B cell (primary cell): ENCODE data around the gene CDK2. TPM values are rescaled to one million over a fixed set of nuclear protein-coding genes. Genes with fewer than 3 reads are reported as not detected.
A peak's percentile ranks its signal among the peaks of the same experiment; 100 is the strongest.

Experiments used
- ATAC-seq: fragments of 200-7000 bp; cut with Tn5 transposase; one replicate; pipeline ENCODE4 v1.10.0; 2021; ENCODE audit warnings: low read depth, mild to moderate bottlenecking, moderate number of reproducible peaks, moderate library complexity
- CTCF ChIA-PET: fragments of 350-600 bp; sonication (Branson Sonifier 250); formaldehyde crosslinking; loops from one replicate; lab custom pipeline; 2021; ENCODE audit warnings: antibody characterized with exemption, inconsistent platforms; lab: Charles Lee
- POLR2A ChIA-PET: fragments of 350-600 bp; sonication (Branson Sonifier 250); formaldehyde crosslinking; loops from one replicate; lab custom pipeline; 2021; ENCODE audit warnings: antibody characterized with exemption; lab: Charles Lee
- DNase-seq: peaks from one replicate; pipeline ENCODE4 v3.0.0; 2013
- H2AFZ ChIP-seq: 2 replicates; pipeline ENCODE4 v1.6.1; 2012; ENCODE audit warnings: mild to moderate bottlenecking, low read depth, low read length; ENCODE audit not compliant: insufficient read depth, poor library complexity, severe bottlenecking
- H3K27ac ChIP-seq, 2 donors: 1 replicate in 1 of 2; 2 replicates in 1 of 2; pipeline ENCODE4 v1.5.1; 2012 to 2013; ENCODE audit warnings: low read length in 2 of 2, mild to moderate bottlenecking in 2 of 2, moderate library complexity in 1 of 2
- H3K27me3 ChIP-seq, 4 experiments: fragments of 200-600 bp in 1 of 4; sonication (generic) in 1 of 4; replicated peaks in 1 of 4; 1 replicate in 2 of 4; 2 replicates in 2 of 4; pipeline versions ENCODE4 v1.6.1 to v1.7.0; 2013 to 2016; ENCODE audit warnings: low read length in 3 of 4, mild to moderate bottlenecking in 2 of 4, mixed read lengths in 1 of 4, moderate library complexity in 1 of 4; ENCODE audit not compliant: insufficient read depth in 4 of 4, control insufficient read depth in 3 of 4; ENCODE audit errors: control extremely low read depth in 1 of 4
- H3K36me3 ChIP-seq, 2 experiments: replicated peaks in 1 of 2; 1 replicate in 1 of 2; 2 replicates in 1 of 2; pipeline versions ENCODE4 v1.6.1 to v1.7.1; 2013; ENCODE audit warnings: low read length in 1 of 2; ENCODE audit not compliant: insufficient read depth in 2 of 2, control insufficient read depth in 1 of 2; ENCODE audit errors: control extremely low read depth in 1 of 2, extremely low read depth in 1 of 2
- H3K4me1 ChIP-seq, 2 donors: fragments of 200-600 bp in 1 of 2; sonication (generic) in 1 of 2; 1 replicate in 1 of 2; 2 replicates in 1 of 2; pipeline versions ENCODE4 v1.5.1 to v1.6.1; 2013 to 2017; ENCODE audit warnings: low read length in 2 of 2; ENCODE audit not compliant: control insufficient read depth in 2 of 2, insufficient read depth in 2 of 2
- H3K4me2 ChIP-seq: replicated peaks from 2 replicates; pipeline ENCODE3; 2012; ENCODE audit warnings: mild to moderate bottlenecking, low read depth, low read length; ENCODE audit not compliant: poor library complexity, severe bottlenecking
- H3K4me3 ChIP-seq, 5 experiments: fragments of 200-600 bp in 1 of 5; sonication (generic) in 1 of 5; 1 replicate in 3 of 5; 2 replicates in 2 of 5; pipeline versions ENCODE4 v1.5.1 to v1.7.0; 2011 to 2016; ENCODE audit warnings: low read length in 4 of 5, mild to moderate bottlenecking in 4 of 5, low read depth in 2 of 5, control low read depth in 1 of 5, moderate library complexity in 1 of 5; ENCODE audit not compliant: insufficient read depth in 1 of 5; ENCODE audit errors: control extremely low read depth in 1 of 5, extremely low read depth in 1 of 5
- H3K79me2 ChIP-seq: fragments of 200-600 bp; sonication (generic); one replicate; pipeline ENCODE4 v1.6.0; 2016; ENCODE audit warnings: low read length; ENCODE audit not compliant: control insufficient read depth, insufficient read depth
- H3K9ac ChIP-seq: fragments of 200-600 bp; sonication (generic); 2 replicates; pipeline ENCODE4 v1.6.1; 2017; ENCODE audit warnings: mild to moderate bottlenecking, low read length, moderate library complexity
- H3K9me3 ChIP-seq, 3 donors: one replicate each; pipeline versions ENCODE4 v1.6.1 to v1.7.1; 2013; ENCODE audit warnings: low read length in 2 of 3; ENCODE audit not compliant: control insufficient read depth in 2 of 3, insufficient read depth in 1 of 3; ENCODE audit errors: control extremely low read depth in 1 of 3
- H4K20me1 ChIP-seq: 2 replicates; pipeline ENCODE4 v1.6.0; 2012; ENCODE audit warnings: mild to moderate bottlenecking, low read length; ENCODE audit not compliant: insufficient read depth, control insufficient read depth, poor library complexity, severe bottlenecking
- H3K27ac Mint-ChIP-seq: one replicate; pipeline ENCODE4 v1.8.0; 2021; ENCODE audit warnings: mixed read lengths
- H3K27me3 Mint-ChIP-seq: one replicate; pipeline ENCODE4 v1.8.0; 2021; ENCODE audit warnings: mixed read lengths
- H3K4me1 Mint-ChIP-seq: one replicate; pipeline ENCODE4 v1.8.0; 2021; ENCODE audit warnings: mixed read lengths
- H3K4me3 Mint-ChIP-seq: one replicate; pipeline ENCODE4 v1.8.0; 2021; ENCODE audit warnings: mixed read lengths
- H3K9me3 Mint-ChIP-seq: one replicate; pipeline ENCODE4 v1.8.0; 2022; ENCODE audit warnings: mixed read lengths; ENCODE audit not compliant: insufficient read depth
- CTCF ChIP-seq: fragments of 200-600 bp; IDR thresholded peaks from one replicate; pipeline ENCODE4 v1.8.0; 2022; ENCODE audit warnings: antibody characterized with exemption, mild to moderate bottlenecking
- EZH2 ChIP-seq: IDR thresholded peaks from 2 replicates; pipeline ENCODE4 v1.6.1; 2012; ENCODE audit warnings: borderline replicate concordance, low read depth, mild to moderate bottlenecking, moderate library complexity, low read length; ENCODE audit not compliant: insufficient read depth, poor library complexity, severe bottlenecking
- WGBS: methylation state at CpG from one replicate; pipeline ENCODE4 v1.1.5; 2013; ENCODE audit warnings: missing lambda C conversion rate; ENCODE audit not compliant: insufficient coverage; 5-methylcytosine and 5-hydroxymethylcytosine counted together
- intact Hi-C: fragments of 100-400 bp; cut with micrococcal nuclease; formaldehyde crosslinking; loops from one replicate; pipeline ENCODE4 v1.10.0; 2022
- polyA plus RNA-seq: library from polyadenylated mRNA; depleted of rRNA; stranded (reverse); fragments of >200 nt; gene quantifications from 2 replicates; pipeline ENCODE4 v1.2.3, GENCODE V29; 2012
- total RNA-seq, 2 donors: library from RNA; stranded (reverse); fragments of 120-200 nt in 1 of 2; gene quantifications; 1 replicate in 1 of 2; 2 replicates in 1 of 2; pipeline versions ENCODE4 v1.2.3 to v1.2.4, GENCODE V29; 2013 to 2022

The CDK2 gene
- total and polyA plus RNA-seq, 2 donors (not counting 1 experiment from before 2014, with no cell fraction given), result 10.8 to 32.8 TPM

GRCh38 chr12:55972042-55972441 is 5.4 kb downstream of the CDK2 start:
- H3K4me1 ChIP-seq, result peaks cover 24 to 25% of the 10 kb centered on the region in 2 donors
- no peak for ATAC-seq
- H3K27ac Mint-ChIP-seq, result no peak overlapping the region

More at GRCh38 chr12:55972042-55972441, 5.4 kb downstream of the CDK2 start:
- POLR2A ChIA-PET, result no interaction called here
- H3K27me3 Mint-ChIP-seq, result no peaks in the 10 kb centered on the region
- peak overlapping the region; percentile 30 for H3K4me3 Mint-ChIP-seq
- Histone ChIP-seq H2AFZ (no peak overlapping the region), H3K4me3 (no peak overlapping the region), H4K20me1 (peaks cover 7% of the 10 kb centered on the region), H3K4me2 (no peak overlapping the region), H3K9ac (no peak overlapping the region), H3K27ac (peak overlapping the region in 1 of 2 donors; percentile 96), H3K36me3 (no peaks in the 10 kb centered on the region), H3K9me3 (no peaks in the 10 kb centered on the region), H3K27me3 (no peaks in the 10 kb centered on the region), H3K79me2 (peaks cover 41% of the 10 kb centered on the region)
- CTCF ChIA-PET, result interaction anchor here (3.3 kb wide), 1 partner anchor 25 kb away, joined by 33 read pairs; the partner anchor contains the start of gene SUOX
- WGBS, result 100% methylated on average over 1 of the region's 3 CpGs
- TF ChIP-seq EZH2 (no peak), CTCF (no peak)
- no peaks in the 10 kb centered on the region for H3K9me3 Mint-ChIP-seq
- intact Hi-C loops, result loop anchor here (2.0 to 5.0 kb wide), 3 partner anchors 35 to 665 kb away; partner anchors contain the start of gene PA2G4
- peaks cover 25% of the 10 kb centered on the region for H3K4me1 Mint-ChIP-seq
- no peak for DNase-seq
